MCF 10A (cell line): Measurements from ENCODE around the gene PPP1R1B. TPM values are rescaled to one million over a fixed set of nuclear protein-coding genes. Genes with fewer than 3 reads are reported as not detected.

ENCODE experiments used
- BruUV-seq: library from RNA; stranded (reverse); fragments of 400-500 nt; replicated peaks from 2 replicates; lab custom pipeline; 2021; lab: Mats Ljungman, UMichigan
- CTCF ChIA-PET: fragments of 300-600 bp; sonication (Branson Sonifier 250); formaldehyde crosslinking; extraction: SDS; loops from one replicate; lab custom pipeline; 2021; ENCODE audit warnings: antibody characterized with exemption, inconsistent platforms; lab: Yijun Ruan, JAX
- POLR2A ChIA-PET: fragments of 300-600, 350-650 bp; sonication (Branson Sonifier 250); formaldehyde crosslinking; extraction: SDS; loops from one replicate; lab custom pipeline; 2020; ENCODE audit warnings: antibody characterized with exemption, inconsistent platforms; lab: Yijun Ruan, JAX
- DNase-seq: peaks from one replicate; pipeline ENCODE4 v3.0.0-alpha.2; 2018; ENCODE audit not compliant: unreplicated experiment
- H3K27ac Mint-ChIP-seq: one replicate; pipeline ENCODE4 v1.8.0; 2022; ENCODE audit warnings: mild to moderate bottlenecking, low read depth, mixed read lengths; ENCODE audit not compliant: unreplicated experiment
- H3K27me3 Mint-ChIP-seq: one replicate; pipeline ENCODE4 v1.8.0; 2022; ENCODE audit warnings: mixed read lengths; ENCODE audit not compliant: insufficient read depth, unreplicated experiment
- H3K36me3 Mint-ChIP-seq: one replicate; pipeline ENCODE4 v1.8.0; 2022; ENCODE audit warnings: mild to moderate bottlenecking, moderate library complexity, mixed read lengths; ENCODE audit not compliant: insufficient read depth, unreplicated experiment
- H3K4me1 Mint-ChIP-seq: one replicate; pipeline ENCODE4 v1.8.0; 2022; ENCODE audit warnings: mixed read lengths; ENCODE audit not compliant: insufficient read depth, unreplicated experiment
- H3K4me3 Mint-ChIP-seq: one replicate; pipeline ENCODE4 v1.8.0; 2022; ENCODE audit warnings: mild to moderate bottlenecking, moderate library complexity, mixed read lengths; ENCODE audit not compliant: unreplicated experiment
- H3K9me3 Mint-ChIP-seq: one replicate; pipeline ENCODE4 v1.8.0; 2022; ENCODE audit warnings: mixed read lengths; ENCODE audit not compliant: unreplicated experiment
- CTCF ChIP-seq: fragments of 200-600 bp; IDR thresholded peaks from one replicate; pipeline ENCODE4 v1.8.0; 2022; ENCODE audit warnings: antibody characterized with exemption, mild to moderate bottlenecking; ENCODE audit not compliant: unreplicated experiment
- intact Hi-C: fragments of 100-400 bp; cut with micrococcal nuclease; formaldehyde crosslinking; loops from 2 replicates; pipeline ENCODE4 v1.14.1; 2022
- total RNA-seq: library from RNA; stranded (reverse); gene quantifications from 2 replicates; pipeline ENCODE4 v1.2.3, GENCODE V29; 2022

PPP1R1B gene
- total RNA-seq, 1 experiment from 2014 or later: not detected

GRCh38 chr17:39618246-39618913, 8.4 kb upstream of the PPP1R1B start:
- Mint-ChIP-seq H3K4me1 (peaks cover 6% of the 10 kb centered on the region), H3K27ac (peak overlapping the region; percentile 81), H3K4me3 (peak overlapping the region; percentile 81), H3K27me3 (peaks cover 19% of the 10 kb centered on the region), H3K9me3 (no peaks in the 10 kb centered on the region), H3K36me3 (no peaks in the 10 kb centered on the region)
- CTCF ChIA-PET: interaction anchor here (0.7 to 9.2 kb wide), 6 partner anchors 17 to 135 kb away, joined by 4 to 146 read pairs (median 5); partner anchors contain the start of gene STARD3
- intact Hi-C loops: no loop called here
- TF ChIP-seq CTCF: no peak
- no TSS peak for BruUV-seq
- POLR2A ChIA-PET: interaction anchor here (0.7 to 1.9 kb wide), 10 partner anchors 13 to 362 kb away, joined by 3 to 6 read pairs (median 4); partner anchors contain the start of genes PSMD3 and STARD3
- peak; percentile 31 for DNase-seq

- Mint-ChIP-seq H3K36me3 (no peaks in the 10 kb centered on the region), H3K4me1 (peaks cover 6% of the 10 kb centered on the region), H3K27ac (no peak overlapping the region), H3K9me3 (no peaks in the 10 kb centered on the region), H3K27me3 (peaks cover 17% of the 10 kb centered on the region), H3K4me3 (peak overlapping the region; percentile 81)
- no peak for DNase-seq
- intact Hi-C loops: no loop called here
- ChIA-PET CTCF (interaction anchor here (0.5 to 9.2 kb wide), 9 partner anchors 10 to 411 kb away, joined by 3 to 146 read pairs (median 4); partner anchors contain the start of gene STARD3), POLR2A (interaction anchor here (0.7 to 1.9 kb wide), 10 partner anchors 12 to 361 kb away, joined by 3 to 6 read pairs (median 4); partner anchors contain the start of genes PSMD3 and STARD3)
- TF ChIP-seq CTCF: no peak
- BruUV-seq: no TSS peak
These were observed 7.6 kb upstream of the PPP1R1B start for GRCh38 chr17:39618956-39619785.

GRCh38 chr17:39619786-39620101, 7.0 kb upstream of the PPP1R1B start:
- no TSS peak for BruUV-seq
- H3K9me3 Mint-ChIP-seq: no peaks in the 10 kb centered on the region
- intact Hi-C loops: loop anchor here (5.0 kb wide), 1 partner anchor 118 kb away; the partner anchor contains the start of gene GRB7
- H3K4me3 Mint-ChIP-seq: no peak overlapping the region
- H3K27ac Mint-ChIP-seq: no peak overlapping the region
- no peak for DNase-seq
- peaks cover 12% of the 10 kb centered on the region for H3K27me3 Mint-ChIP-seq
- no peaks in the 10 kb centered on the region for H3K36me3 Mint-ChIP-seq
- TF ChIP-seq CTCF: no peak
- ChIA-PET POLR2A (interaction anchor here (1.2 to 1.9 kb wide), 5 partner anchors 11 to 361 kb away, joined by 3 to 5 read pairs (median 4); partner anchors contain the start of gene PSMD3), CTCF (interaction anchor here (0.5 to 9.2 kb wide), 7 partner anchors 9 to 411 kb away, joined by 3 to 146 read pairs (median 6); partner anchors contain the start of gene STARD3)
- peaks cover 6% of the 10 kb centered on the region for H3K4me1 Mint-ChIP-seq
